ENCODE data around the gene SCFD2.

- TF ChIP-seq CTCF (IDR thresholded peaks at IDR 0.05; ENCODE audit: low read depth, low read length, missing input control) (no peak), RAD21 (IDR thresholded peaks at IDR 0.05) (no peak), GABPA (IDR thresholded peaks at IDR 0.05 in 1 of 2, conservative IDR thresholded peaks at IDR 0.05 in 1 of 2) (no peak), YY1 (IDR thresholded peaks at IDR 0.05) (no peak), JUND (IDR thresholded peaks at IDR 0.05) (no peak), ZBTB33 (IDR thresholded peaks at IDR 0.05) (no peak), EGR1 (IDR thresholded peaks at IDR 0.05; ENCODE audit: low read depth in 2 of 2) (no peak), NR2F2 (IDR thresholded peaks at IDR 0.05) (no peak), HNF4G (IDR thresholded peaks at IDR 0.05) (no peak), REST (IDR thresholded peaks at IDR 0.05) (no peak), FOXA1 (IDR thresholded peaks at IDR 0.05) (no peak), SP1 (IDR thresholded peaks at IDR 0.05) (no peak), TAF1 (conservative IDR thresholded peaks at IDR 0.05) (no peak), ATF3 (IDR thresholded peaks at IDR 0.05) (no peak)
Measured at GRCh38 chr4:52926196-52926974, 439.5 kb downstream of the SCFD2 start.
